IMR-90 (cell line): ENCODE data around the gene PMM2. TPM values are rescaled to one million over a fixed set of nuclear protein-coding genes. Genes with fewer than 3 reads are reported as not detected.

ENCODE experiments used
- ATAC-seq: fragments of 200-7000 bp; cut with Tn5 transposase; 2 replicates; pipeline ENCODE4 v1.9.1; 2020; ENCODE audit warnings: low read depth, mild to moderate bottlenecking, moderate library complexity
- BruUV-seq: library from RNA; stranded (reverse); fragments of 400-500 nt; replicated peaks from 2 replicates; lab custom pipeline; 2021; lab: Mats Ljungman, UMichigan
- CTCF ChIA-PET: fragments of 300-600 bp; formaldehyde crosslinking; extraction: SDS; loops from one replicate; lab custom pipeline; 2021; ENCODE audit warnings: antibody characterized with exemption; lab: Yijun Ruan, JAX
- POLR2A ChIA-PET: fragments of 300-600 bp; sonication (Branson Sonifier 250); formaldehyde crosslinking; loops from one replicate; lab custom pipeline; 2022; ENCODE audit warnings: antibody characterized with exemption; ENCODE audit not compliant: unreplicated experiment; lab: Charles Lee
- DNase-seq: peaks from one replicate; pipeline ENCODE4 v3.0.0; 2013
- H2AFZ ChIP-seq: replicated peaks from 2 replicates; pipeline ENCODE3; 2013; ENCODE audit warnings: low read length, mild to moderate bottlenecking; ENCODE audit not compliant: poor library complexity
- H2AK5ac ChIP-seq: 2 replicates; pipeline ENCODE4 v1.6.1; 2013; ENCODE audit warnings: low read depth, low read length, inconsistent platforms
- H2AK9ac ChIP-seq: replicated peaks from 2 replicates; pipeline ENCODE3; 2013; ENCODE audit warnings: mild to moderate bottlenecking, low read depth, low read length, moderate library complexity; ENCODE audit not compliant: poor library complexity
- H2BK120ac ChIP-seq: 2 replicates; pipeline ENCODE4 v1.6.1; 2013; ENCODE audit warnings: low read depth, low read length, inconsistent platforms
- H2BK15ac ChIP-seq: 3 replicates; pipeline ENCODE4 v1.6.1; 2013; ENCODE audit warnings: low read depth, low read length, inconsistent platforms
- H2BK20ac ChIP-seq: 2 replicates; pipeline ENCODE4 v1.6.1; 2013; ENCODE audit warnings: low read depth, mild to moderate bottlenecking, inconsistent platforms, low read length, moderate library complexity
- H2BK5ac ChIP-seq: 2 replicates; pipeline ENCODE4 v1.6.1; 2013; ENCODE audit warnings: mild to moderate bottlenecking, low read depth, low read length, inconsistent platforms; ENCODE audit not compliant: poor library complexity, severe bottlenecking
- H3K14ac ChIP-seq: replicated peaks from 2 replicates; pipeline ENCODE4 v1.6.1; 2013; ENCODE audit warnings: low read depth, low read length, inconsistent platforms
- H3K18ac ChIP-seq: 2 replicates; pipeline ENCODE4 v1.6.1; 2013; ENCODE audit warnings: low read depth, low read length, control low read depth
- H3K23ac ChIP-seq: 2 replicates; pipeline ENCODE4 v1.6.1; 2013; ENCODE audit warnings: low read depth, low read length, inconsistent platforms
- H3K27ac ChIP-seq: 2 replicates; pipeline ENCODE4 v1.5.1; 2013; ENCODE audit warnings: mild to moderate bottlenecking, control low read depth, low read length; ENCODE audit not compliant: insufficient read depth
- H3K27me3 ChIP-seq: 2 replicates; pipeline ENCODE4 v1.6.1; 2013; ENCODE audit warnings: low read length; ENCODE audit not compliant: control insufficient read depth, insufficient read depth
- H3K36me3 ChIP-seq: 2 replicates; pipeline ENCODE4 v1.6.1; 2013; ENCODE audit warnings: low read length, mixed read lengths; ENCODE audit not compliant: control insufficient read depth, insufficient read depth
- H3K4ac ChIP-seq: 2 replicates; pipeline ENCODE4 v1.6.1; 2013; ENCODE audit warnings: low read depth, low read length, inconsistent platforms
- H3K4me1 ChIP-seq: 2 replicates; pipeline ENCODE4 v1.6.1; 2013; ENCODE audit warnings: low read length, mixed read lengths; ENCODE audit not compliant: control insufficient read depth, insufficient read depth
- H3K4me2 ChIP-seq: 2 replicates; pipeline ENCODE4 v1.6.1; 2013; ENCODE audit warnings: low read depth, mild to moderate bottlenecking, control low read depth, low read length, moderate library complexity
- H3K4me3 ChIP-seq: 2 replicates; pipeline ENCODE4 v1.5.1; 2013; ENCODE audit warnings: low read depth, mild to moderate bottlenecking, control low read depth, low read length, moderate library complexity; ENCODE audit not compliant: insufficient read depth
- H3K56ac ChIP-seq: 2 replicates; pipeline ENCODE4 v1.6.1; 2013; ENCODE audit warnings: low read length, inconsistent platforms; ENCODE audit not compliant: insufficient read depth; ENCODE audit errors: extremely low read depth
- H3K79me1 ChIP-seq, 2 experiments: 2 replicates each; pipeline ENCODE4 v1.6.1; 2013; ENCODE audit warnings: low read length in 2 of 2, inconsistent platforms in 1 of 2, low read depth in 1 of 2
- H3K9ac ChIP-seq: 2 replicates; pipeline ENCODE4 v1.6.1; 2013; ENCODE audit warnings: low read depth, low read length, control low read depth
- H3K9me1 ChIP-seq: 2 replicates; pipeline ENCODE4 v1.6.1; 2013; ENCODE audit warnings: low read length, inconsistent platforms; ENCODE audit not compliant: insufficient read depth
- H3K9me3 ChIP-seq: 2 replicates; pipeline ENCODE4 v1.6.1; 2013; ENCODE audit warnings: low read length; ENCODE audit not compliant: control insufficient read depth, insufficient read depth
- H4K20me1 ChIP-seq: 2 replicates; pipeline ENCODE4 v1.6.1; 2013; ENCODE audit warnings: low read length, inconsistent platforms; ENCODE audit not compliant: insufficient read depth
- H4K5ac ChIP-seq: 2 replicates; pipeline ENCODE4 v1.6.1; 2013; ENCODE audit warnings: mild to moderate bottlenecking, low read depth, low read length, control low read depth
- H4K8ac ChIP-seq, 2 experiments: 2 replicates each; pipeline ENCODE4 v1.6.1; 2013; ENCODE audit warnings: low read depth in 2 of 2, low read length in 2 of 2, control low read depth in 1 of 2, inconsistent platforms in 1 of 2
- H4K91ac ChIP-seq: 2 replicates; pipeline ENCODE4 v1.6.1; 2013; ENCODE audit warnings: low read depth, low read length, inconsistent platforms; ENCODE audit not compliant: insufficient read depth
- BHLHE40 ChIP-seq: fragments of 150-350 bp; IDR thresholded peaks from 2 replicates; pipeline ENCODE4 v1.6.1; 2016; ENCODE audit warnings: mild to moderate bottlenecking, low read depth, low read length
- CEBPB ChIP-seq: IDR thresholded peaks from 2 replicates; pipeline ENCODE4 v1.6.1; 2012; ENCODE audit warnings: low read depth, low read length, improper control_type of control experiment
- CHD1 ChIP-seq: IDR thresholded peaks from 2 replicates; pipeline ENCODE4 v1.6.1; 2012; ENCODE audit warnings: low read depth, low read length, improper control_type of control experiment
- ELK1 ChIP-seq: fragments of 150-350 bp; IDR thresholded peaks from 2 replicates; pipeline ENCODE4 v1.6.1; 2016; ENCODE audit warnings: low read depth, mild to moderate bottlenecking, low read length, moderate library complexity, borderline replicate concordance
- FOS ChIP-seq: fragments of 150-350 bp; IDR thresholded peaks from 2 replicates; pipeline ENCODE4 v1.6.1; 2016; ENCODE audit warnings: low read depth, low read length
- MAFK ChIP-seq: IDR thresholded peaks from 2 replicates; pipeline ENCODE4 v1.6.1; 2012; ENCODE audit warnings: low read depth, low read length, improper control_type of control experiment
- NFE2L2 ChIP-seq: fragments of 150-350 bp; IDR thresholded peaks from 2 replicates; pipeline ENCODE4 v1.6.1; 2016; ENCODE audit warnings: low read depth, mild to moderate bottlenecking, low read length
- POLR2A ChIP-seq: IDR thresholded peaks from 2 replicates; pipeline ENCODE4 v1.6.1; 2012; ENCODE audit warnings: mild to moderate bottlenecking, low read depth, low read length
- RFX5 ChIP-seq: IDR thresholded peaks from 2 replicates; pipeline ENCODE4 v1.8.0; 2012; ENCODE audit warnings: low read depth, mild to moderate bottlenecking, low read length, moderate library complexity
- SMC3 ChIP-seq: fragments of 150-350 bp; IDR thresholded peaks from 2 replicates; pipeline ENCODE4 v1.6.1; 2016; ENCODE audit warnings: low read depth, mild to moderate bottlenecking, antibody characterized with exemption, low read length, moderate library complexity
- WGBS, 2 experiments: methylation state at CpG; one replicate each; pipeline versions ENCODE4 v1.1.5 to v1.1.7; 2013; ENCODE audit warnings: missing lambda C conversion rate in 2 of 2; ENCODE audit not compliant: insufficient read length in 1 of 2; ENCODE audit errors: extremely low coverage in 2 of 2; 5-methylcytosine and 5-hydroxymethylcytosine counted together
- dilution Hi-C: fragments of 300-500 bp; cut with HindIII; formaldehyde crosslinking; loops from one replicate; pipeline ENCODE4 v1.14.3; 2018; ENCODE audit warnings: low sequenced_read_pairs; ENCODE audit not compliant: unreplicated experiment
- in situ Hi-C: fragments of 300-500 bp; cut with MboI; formaldehyde crosslinking; loops from 3 replicates; pipeline ENCODE4 v1.14.3; 2019; ENCODE audit warnings: low sequenced_read_pairs, inconsistent platforms, mixed read lengths
- intact Hi-C: fragments of 100-400 bp; cut with micrococcal nuclease; formaldehyde crosslinking; loops from 2 replicates; pipeline ENCODE4 v1.10.0; 2022
- polyA plus RNA-seq, 3 experiments: library from polyadenylated mRNA; depleted of rRNA; stranded (reverse); fragments of >200 nt; gene quantifications; 2 replicates each; pipeline ENCODE4 v1.2.3, GENCODE V29; 2012; ENCODE audit warnings: low replicate concordance in 1 of 3
- total RNA-seq: library from RNA; depleted of rRNA; stranded (reverse); fragments of >200 nt; gene quantifications from 2 replicates; pipeline ENCODE4 v1.2.3, GENCODE V29; 2012

Gene PMM2
- total and polyA plus RNA-seq, 2 of the 4 experiments (the other 2 are of a cell fraction), result 25.8 to 38.9 TPM

- peaks cover 2% of the 10 kb centered on the region; the same call in 1 of the 2 replicates for H3K27me3 ChIP-seq
- H2BK15ac ChIP-seq, result no peak overlapping the region
- no peak overlapping the region for H3K27ac ChIP-seq
- no peaks in the 10 kb centered on the region for H3K4me1 ChIP-seq
- no peak overlapping the region for H2AK5ac ChIP-seq
- no peak overlapping the region for H3K23ac ChIP-seq
- ChIA-PET POLR2A (no interaction called here), CTCF (no interaction called here)
- no peak overlapping the region for H2AFZ ChIP-seq
- TF ChIP-seq POLR2A (no peak), CEBPB (no peak), RFX5 (no peak), SMC3 (no peak), BHLHE40 (no peak), NFE2L2 (no peak), ELK1 (no peak), FOS (no peak), CHD1 (no peak), MAFK (no peak)
- H2AK9ac ChIP-seq, result no peak overlapping the region
- no peak overlapping the region for H3K4me3 ChIP-seq
- H3K56ac ChIP-seq, result no peak overlapping the region
- no peak for DNase-seq
- H3K79me1 ChIP-seq, result no peaks in the 10 kb centered on the region
- H3K4me2 ChIP-seq, result no peak overlapping the region
- no peaks in the 10 kb centered on the region for H3K9me3 ChIP-seq
- no peak overlapping the region for H4K8ac ChIP-seq
- no peak overlapping the region for H2BK120ac ChIP-seq
- no peak overlapping the region for H2BK20ac ChIP-seq
- WGBS, 2 experiments, result 38% methylated on average over 1 of the region's 8 CpGs; no CpG with 5 or more reads in 1 of the 2 experiments
- intact Hi-C loops (no loop called here), in situ Hi-C loops (no loop called here), dilution Hi-C loops (no loop called here)
- H3K4ac ChIP-seq, result no peak overlapping the region
- no peak overlapping the region for H3K18ac ChIP-seq
- no peak overlapping the region for H3K14ac ChIP-seq
- H3K36me3 ChIP-seq, result peaks cover 4% of the 10 kb centered on the region; the same call in 1 of the 2 replicates
- H2BK5ac ChIP-seq, result no peak overlapping the region
- ATAC-seq, result no peak
- H4K91ac ChIP-seq, result no peak overlapping the region
- H4K20me1 ChIP-seq, result no peaks in the 10 kb centered on the region
- H3K9ac ChIP-seq, result no peak overlapping the region
- no peak overlapping the region for H4K5ac ChIP-seq
- H3K9me1 ChIP-seq, result no peaks in the 10 kb centered on the region
- BruUV-seq, result no TSS peak
These were observed 30.5 kb upstream of the PMM2 start for GRCh38 chr16:8767176-8767575.
